Activated T-cell treated with anti-CD3 and anti-CD28 coated beads, Interleukin-2, amount 50 U/mL, for 72 hours (primary cell): ENCODE measurements around the gene HPSE2. TPM values are rescaled to one million over a fixed set of nuclear protein-coding genes. Genes with fewer than 3 reads are reported as not detected.

Experiments used
- ATAC-seq, 2 donors: fragments of 150-1000 bp; cut with Tn5 transposase; replicated peaks in 1 of 2; 2 replicates each; pipeline ENCODE4 v1.10.0; 2021; ENCODE audit warnings: moderate library complexity in 2 of 2, mild to moderate bottlenecking in 1 of 2
- DNase-seq, 2 donors: peaks; one replicate each; pipeline ENCODE4 v3.0.0; 2021 to 2022; ENCODE audit warnings: mixed read lengths in 1 of 2
- H3K27ac Mint-ChIP-seq: one replicate; pipeline ENCODE4 v1.8.0; 2022; ENCODE audit warnings: mild to moderate bottlenecking, moderate library complexity, mixed read lengths
- H3K27me3 Mint-ChIP-seq: one replicate; pipeline ENCODE4 v1.8.0; 2022; ENCODE audit warnings: low read depth, mixed read lengths
- H3K36me3 Mint-ChIP-seq, 2 donors: one replicate each; pipeline ENCODE4 v1.8.0; 2022; ENCODE audit warnings: mixed read lengths in 2 of 2, mild to moderate bottlenecking in 1 of 2; ENCODE audit not compliant: insufficient read depth in 2 of 2
- H3K4me1 Mint-ChIP-seq: one replicate; pipeline ENCODE4 v1.8.0; 2022; ENCODE audit warnings: low read depth, mixed read lengths
- H3K4me3 Mint-ChIP-seq, 2 donors: one replicate each; pipeline ENCODE4 v1.8.0; 2022; ENCODE audit warnings: mild to moderate bottlenecking in 2 of 2, mixed read lengths in 2 of 2, moderate library complexity in 2 of 2
- H3K9me3 Mint-ChIP-seq, 2 donors: one replicate each; pipeline ENCODE4 v1.8.0; 2022; ENCODE audit warnings: mixed read lengths in 2 of 2
- total RNA-seq, 2 donors: library from RNA; stranded (reverse); gene quantifications; one replicate each; pipeline ENCODE4 v1.2.3, GENCODE V29; 2022

Gene HPSE2
- total RNA-seq, 2 donors from 2014 or later = not detected

GRCh38 chr10:98881789-98882188, 353.9 kb downstream of the HPSE2 start:
- DNase-seq (no peak), ATAC-seq (no peak)
- H3K4me1 Mint-ChIP-seq = no peaks in the 10 kb centered on the region
- H3K27ac Mint-ChIP-seq = no peak overlapping the region
- no peaks in the 10 kb centered on the region for H3K9me3 Mint-ChIP-seq
- no peaks in the 10 kb centered on the region for H3K27me3 Mint-ChIP-seq
- H3K36me3 Mint-ChIP-seq = no peaks in the 10 kb centered on the region
- no peak overlapping the region for H3K4me3 Mint-ChIP-seq

DNA sequence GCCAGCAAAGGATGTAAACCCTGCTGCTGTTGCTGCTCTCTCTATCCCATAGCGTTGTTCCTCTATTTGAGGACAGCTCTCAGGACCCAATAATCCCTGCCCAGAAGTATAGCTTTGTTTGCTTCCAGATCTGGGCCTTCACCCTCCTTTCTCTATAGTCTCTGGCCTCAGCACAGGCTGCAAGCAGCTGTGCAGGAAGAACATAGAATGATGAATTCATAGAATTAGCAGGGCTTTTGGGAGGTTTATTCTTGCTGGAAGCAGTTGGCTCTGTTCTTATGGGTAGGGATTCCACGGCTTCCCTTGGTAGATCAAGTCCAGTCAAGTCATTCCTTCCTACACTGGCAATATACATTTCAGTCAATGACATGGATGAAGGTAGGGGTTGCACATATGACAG, 354.7 kb downstream of the HPSE2 start:
- DNase-seq (no peak), ATAC-seq (no peak)
- H3K27ac Mint-ChIP-seq = no peak overlapping the region
- no peak overlapping the region for H3K4me3 Mint-ChIP-seq
- H3K27me3 Mint-ChIP-seq = no peaks in the 10 kb centered on the region
- H3K36me3 Mint-ChIP-seq = no peaks in the 10 kb centered on the region
- H3K9me3 Mint-ChIP-seq = no peaks in the 10 kb centered on the region
- no peaks in the 10 kb centered on the region for H3K4me1 Mint-ChIP-seq

- H3K9me3 Mint-ChIP-seq = peaks cover 0 to 1% of the 10 kb centered on the region in 2 donors
- H3K4me3 Mint-ChIP-seq = no peak overlapping the region
- ATAC-seq (no peak), DNase-seq (no peak)
- H3K36me3 Mint-ChIP-seq = no peaks in the 10 kb centered on the region
- no peaks in the 10 kb centered on the region for H3K27me3 Mint-ChIP-seq
- H3K27ac Mint-ChIP-seq = no peak overlapping the region
- no peaks in the 10 kb centered on the region for H3K4me1 Mint-ChIP-seq
These were observed 356.7 kb downstream of the HPSE2 start for GRCh38 chr10:98878921-98879320.

- no peak overlapping the region for H3K4me3 Mint-ChIP-seq
- peaks cover 0 to 1% of the 10 kb centered on the region in 2 donors for H3K9me3 Mint-ChIP-seq
- no peaks in the 10 kb centered on the region for H3K27me3 Mint-ChIP-seq
- no peak overlapping the region for H3K27ac Mint-ChIP-seq
- no peak for ATAC-seq
- H3K36me3 Mint-ChIP-seq = no peaks in the 10 kb centered on the region
- H3K4me1 Mint-ChIP-seq = no peaks in the 10 kb centered on the region
- DNase-seq = no peak
These were observed 357.2 kb downstream of the HPSE2 start for GRCh38 chr10:98878418-98878817.

DNA sequence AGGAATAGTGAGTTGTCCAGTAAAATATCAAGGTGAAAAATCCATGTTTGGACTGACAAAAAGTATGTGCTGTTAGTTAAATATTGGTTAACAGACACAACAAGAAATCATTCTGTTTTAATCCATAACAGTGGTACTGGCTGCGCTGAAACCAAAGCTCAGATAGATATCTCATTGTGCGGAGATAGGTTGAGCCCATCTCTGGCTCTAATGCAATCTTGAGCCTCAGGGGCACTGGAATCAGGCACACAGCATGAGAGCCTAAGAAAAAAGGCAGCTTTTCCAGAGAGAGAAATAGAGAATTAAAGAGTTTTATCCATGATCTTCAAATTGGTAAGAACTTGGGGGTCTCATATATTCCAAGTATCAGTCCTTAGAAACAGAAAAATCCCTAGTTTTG, 373.7 kb downstream of the HPSE2 start:
- Mint-ChIP-seq H3K27me3 (no peaks in the 10 kb centered on the region), H3K4me1 (no peaks in the 10 kb centered on the region), H3K9me3 (peaks cover 0 to 2% of the 10 kb centered on the region in 2 donors), H3K27ac (no peak overlapping the region), H3K4me3 (no peak overlapping the region), H3K36me3 (no peaks in the 10 kb centered on the region)
- DNase-seq (no peak), ATAC-seq (no peak)

- H3K4me1 Mint-ChIP-seq = no peaks in the 10 kb centered on the region
- DNase-seq = no peak
- no peak for ATAC-seq
- H3K4me3 Mint-ChIP-seq = no peak overlapping the region
- H3K9me3 Mint-ChIP-seq = no peaks in the 10 kb centered on the region
- no peaks in the 10 kb centered on the region for H3K36me3 Mint-ChIP-seq
- no peak overlapping the region for H3K27ac Mint-ChIP-seq
- no peaks in the 10 kb centered on the region for H3K27me3 Mint-ChIP-seq
These were observed 377.1 kb downstream of the HPSE2 start for GRCh38 chr10:98858525-98858924.

DNA sequence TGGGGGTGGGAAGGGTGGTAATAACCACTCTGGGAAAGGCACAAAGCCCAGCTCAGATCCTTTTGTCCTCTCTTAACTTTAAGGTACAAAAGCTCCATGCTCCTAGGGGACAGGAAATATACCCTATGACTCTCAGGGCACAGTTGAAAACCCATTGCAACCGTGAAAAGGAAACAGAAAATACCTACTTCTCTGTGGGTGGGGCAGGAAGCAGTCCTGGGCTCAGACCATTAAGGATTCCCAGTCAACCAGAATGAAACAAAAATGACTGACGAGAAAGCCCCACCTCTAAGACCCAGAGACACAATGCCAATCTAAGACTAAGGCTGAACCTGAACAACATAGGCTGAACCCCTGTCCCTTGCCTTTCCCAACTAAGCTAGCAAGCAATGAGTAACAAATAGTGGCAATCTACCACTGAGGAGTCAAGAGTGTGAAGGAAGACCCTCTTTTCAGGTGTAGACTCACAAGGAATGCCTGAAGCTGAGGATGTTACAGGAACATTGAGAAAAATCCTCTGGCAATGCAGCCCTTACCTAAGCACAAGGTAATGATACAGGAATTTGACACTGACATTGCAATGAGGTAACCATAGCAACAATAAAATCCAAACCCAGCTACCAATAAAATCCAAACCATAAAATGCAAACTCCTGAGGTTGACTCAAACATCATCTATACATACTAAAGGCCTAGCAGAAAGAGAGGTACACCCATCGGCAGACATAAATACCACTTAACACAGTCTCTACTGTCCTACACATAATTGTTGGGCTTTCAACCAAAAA, 380.1 kb downstream of the HPSE2 start:
- ATAC-seq (no peak), DNase-seq (no peak)
- no peaks in the 10 kb centered on the region for H3K27me3 Mint-ChIP-seq
- no peak overlapping the region for H3K27ac Mint-ChIP-seq
- H3K4me1 Mint-ChIP-seq = no peaks in the 10 kb centered on the region
- H3K4me3 Mint-ChIP-seq = no peak overlapping the region
- H3K9me3 Mint-ChIP-seq = no peaks in the 10 kb centered on the region
- no peaks in the 10 kb centered on the region for H3K36me3 Mint-ChIP-seq

GRCh38 chr10:98852686-98853085, 383.0 kb downstream of the HPSE2 start:
- DNase-seq (no peak), ATAC-seq (no peak)
- Mint-ChIP-seq H3K36me3 (no peaks in the 10 kb centered on the region), H3K9me3 (no peaks in the 10 kb centered on the region), H3K27me3 (no peaks in the 10 kb centered on the region), H3K4me1 (no peaks in the 10 kb centered on the region), H3K27ac (no peak overlapping the region), H3K4me3 (no peak overlapping the region)

GRCh38 chr10:98848361-98848760, 387.3 kb downstream of the HPSE2 start:
- H3K36me3 Mint-ChIP-seq = no peaks in the 10 kb centered on the region
- H3K27ac Mint-ChIP-seq = no peak overlapping the region
- no peaks in the 10 kb centered on the region for H3K9me3 Mint-ChIP-seq
- H3K4me1 Mint-ChIP-seq = no peaks in the 10 kb centered on the region
- DNase-seq (no peak), ATAC-seq (no peak)
- H3K4me3 Mint-ChIP-seq = no peak overlapping the region
- H3K27me3 Mint-ChIP-seq = no peaks in the 10 kb centered on the region

DNA sequence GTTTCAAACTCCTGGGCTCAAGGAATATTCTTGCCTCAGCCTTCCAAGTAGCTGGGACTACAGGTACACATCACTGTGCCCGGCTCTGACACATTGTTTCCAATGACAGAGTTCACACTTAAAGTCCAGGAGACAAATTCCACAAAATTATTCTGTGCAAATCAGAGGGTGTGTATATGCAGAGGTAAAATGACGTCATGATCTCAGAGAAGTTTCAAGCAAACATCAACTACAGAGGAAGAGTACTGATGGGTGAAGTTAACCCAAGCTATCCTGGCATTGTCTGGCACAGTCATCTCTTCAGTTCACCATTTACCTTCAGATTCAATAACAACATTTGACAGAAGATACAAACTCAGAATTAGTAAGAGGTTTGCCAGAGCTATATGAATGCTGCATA, 388.9 kb downstream of the HPSE2 start:
- Mint-ChIP-seq H3K9me3 (no peaks in the 10 kb centered on the region), H3K4me3 (no peak overlapping the region), H3K27me3 (no peaks in the 10 kb centered on the region), H3K36me3 (no peaks in the 10 kb centered on the region), H3K27ac (no peak overlapping the region), H3K4me1 (no peaks in the 10 kb centered on the region)
- no peak for DNase-seq
- no peak for ATAC-seq

DNA sequence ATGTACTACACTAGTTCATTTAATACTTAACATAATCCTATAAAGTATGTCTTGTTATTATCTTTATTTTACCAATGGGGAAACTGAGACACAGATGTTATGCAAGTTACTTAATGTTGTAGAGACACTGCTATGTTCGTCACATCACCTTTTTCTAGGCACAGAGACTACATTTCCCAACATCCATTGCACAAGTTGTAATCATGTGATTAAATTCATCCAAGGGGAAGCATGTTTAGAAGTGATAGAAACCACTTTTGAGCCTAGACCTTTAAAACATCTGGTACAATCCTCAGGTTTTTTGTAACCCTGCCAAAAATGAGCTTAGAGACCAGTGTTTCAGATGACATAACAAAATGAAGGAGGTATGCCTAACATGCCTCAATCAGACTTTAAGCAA, 402.1 kb downstream of the HPSE2 start:
- DNase-seq (no peak), ATAC-seq (no peak)
- Mint-ChIP-seq H3K4me3 (no peak overlapping the region), H3K27me3 (no peaks in the 10 kb centered on the region), H3K36me3 (no peaks in the 10 kb centered on the region), H3K9me3 (peaks cover 0 to 3% of the 10 kb centered on the region in 2 donors), H3K27ac (no peak overlapping the region), H3K4me1 (no peaks in the 10 kb centered on the region)

DNA sequence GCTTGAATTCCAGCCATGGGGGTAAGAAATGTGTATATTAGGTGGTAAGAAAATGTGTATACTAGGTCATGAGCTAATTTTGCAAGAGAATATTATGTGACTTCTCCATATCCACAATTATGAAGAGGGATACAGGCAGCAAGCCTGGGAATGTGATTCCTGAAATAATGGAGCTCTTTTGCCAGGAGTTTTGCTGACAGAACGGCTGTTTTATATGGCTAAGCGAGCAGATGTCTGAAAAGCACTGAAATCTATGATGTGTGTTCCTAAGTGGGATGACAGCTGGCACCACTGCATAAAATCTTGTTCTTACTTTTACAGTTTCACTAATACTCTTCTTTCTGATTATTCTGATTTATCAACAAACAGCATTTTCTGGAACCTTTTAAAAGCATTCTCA, 402.9 kb downstream of the HPSE2 start:
- Mint-ChIP-seq H3K4me3 (no peak overlapping the region), H3K9me3 (peaks cover 0 to 3% of the 10 kb centered on the region in 2 donors), H3K36me3 (no peaks in the 10 kb centered on the region), H3K27me3 (no peaks in the 10 kb centered on the region), H3K27ac (no peak overlapping the region), H3K4me1 (no peaks in the 10 kb centered on the region)
- no peak for DNase-seq
- ATAC-seq = no peak

DNA sequence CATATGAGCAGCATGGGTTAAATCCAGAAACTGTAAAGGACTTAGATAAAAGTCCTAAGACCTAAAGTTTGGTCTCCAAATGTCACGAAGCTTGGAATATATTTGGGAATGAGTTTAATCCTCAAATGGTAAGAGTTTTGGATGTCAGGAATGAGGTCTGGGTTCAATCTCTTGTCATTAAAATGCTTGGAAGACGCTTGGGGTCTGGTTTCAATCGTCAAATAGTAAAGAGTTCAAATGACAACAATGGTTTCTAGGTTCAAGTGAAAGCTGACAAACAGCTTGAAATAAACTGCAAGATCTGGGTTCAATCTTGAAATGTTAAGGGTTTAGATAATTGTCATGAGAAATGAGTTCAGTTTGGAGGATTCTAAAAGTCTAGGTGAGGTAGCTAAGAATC, 403.5 kb downstream of the HPSE2 start:
- Mint-ChIP-seq H3K36me3 (no peaks in the 10 kb centered on the region), H3K27me3 (no peaks in the 10 kb centered on the region), H3K9me3 (peaks cover 0 to 3% of the 10 kb centered on the region in 2 donors), H3K4me1 (no peaks in the 10 kb centered on the region), H3K4me3 (no peak overlapping the region), H3K27ac (no peak overlapping the region)
- ATAC-seq = no peak
- no peak for DNase-seq

- ATAC-seq (no peak), DNase-seq (no peak)
- Mint-ChIP-seq H3K9me3 (peaks cover 0 to 3% of the 10 kb centered on the region in 2 donors), H3K4me1 (no peaks in the 10 kb centered on the region), H3K27ac (no peak overlapping the region), H3K36me3 (no peaks in the 10 kb centered on the region), H3K27me3 (no peaks in the 10 kb centered on the region), H3K4me3 (no peak overlapping the region)
These were observed 404.3 kb downstream of the HPSE2 start for GRCh38 chr10:98831391-98831790.
